OCI-M2 (cell line): ENCODE data around the gene TARS3.
"Not testable (repeated sequence)": the region's sequence is repeated elsewhere in the genome, so short reads cannot be mapped to it uniquely, and the experiment has no call there.

Experiments used
- DNase-seq: peaks from one replicate; lab custom pipeline; 2025; ENCODE audit not compliant: unreplicated experiment; lab: John Stamatoyannopoulos, UW

TARS3 gene

DNA sequence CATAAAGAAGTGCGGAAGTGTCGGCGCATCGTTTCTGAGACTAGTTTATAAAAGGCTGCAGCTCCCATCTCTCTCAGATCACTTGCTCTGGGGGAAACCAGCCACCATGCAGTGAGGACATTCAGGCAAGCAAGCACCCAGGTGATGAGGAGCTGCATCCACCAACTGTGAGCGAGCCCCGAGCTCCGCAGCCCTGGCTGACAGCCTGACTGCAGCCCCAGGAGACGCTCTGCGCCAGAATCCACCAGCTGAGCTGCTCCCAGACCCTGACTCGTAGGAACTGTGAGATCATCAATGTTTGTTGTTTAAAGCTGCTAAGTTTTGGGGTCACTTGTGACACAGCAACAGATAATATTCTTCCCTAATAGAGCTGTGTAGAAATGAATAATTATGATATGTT, 67.1 kb downstream of the TARS3 start:
- no peak for DNase-seq

DNA sequence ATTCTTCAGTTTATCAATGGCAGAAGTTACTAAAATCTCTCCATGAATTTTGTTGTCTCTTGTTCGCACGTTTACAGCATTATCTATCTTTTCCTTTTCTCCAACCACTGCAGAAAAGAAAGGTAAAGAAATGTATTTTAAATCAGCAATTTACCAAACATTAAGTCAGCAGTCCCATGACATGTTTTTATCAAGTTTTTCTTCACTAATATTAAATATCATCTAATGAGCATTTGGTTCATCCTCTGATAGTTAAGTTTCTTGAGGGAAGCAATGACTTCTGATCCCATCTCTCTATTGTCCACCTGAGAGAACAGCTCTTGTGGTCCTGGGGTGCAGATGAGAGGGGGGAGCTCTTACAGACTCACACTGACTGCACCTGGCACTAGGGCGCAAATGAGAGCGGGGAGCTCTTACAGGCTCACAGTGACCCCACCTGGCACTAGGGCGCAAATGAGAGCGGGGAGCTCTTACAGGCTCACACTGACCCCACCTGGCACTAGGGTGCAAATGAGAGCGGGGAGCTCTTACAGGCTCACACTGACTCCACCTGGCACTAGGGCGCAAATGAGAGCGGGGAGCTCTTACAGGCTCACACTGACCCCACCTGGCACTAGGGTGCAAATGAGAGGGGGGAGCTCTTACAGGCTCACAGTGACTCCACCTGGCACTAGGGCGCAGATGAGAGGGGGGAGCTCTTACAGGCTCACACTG, 69.5 kb downstream of the TARS3 start:
- not testable (repeated sequence) for DNase-seq

DNA sequence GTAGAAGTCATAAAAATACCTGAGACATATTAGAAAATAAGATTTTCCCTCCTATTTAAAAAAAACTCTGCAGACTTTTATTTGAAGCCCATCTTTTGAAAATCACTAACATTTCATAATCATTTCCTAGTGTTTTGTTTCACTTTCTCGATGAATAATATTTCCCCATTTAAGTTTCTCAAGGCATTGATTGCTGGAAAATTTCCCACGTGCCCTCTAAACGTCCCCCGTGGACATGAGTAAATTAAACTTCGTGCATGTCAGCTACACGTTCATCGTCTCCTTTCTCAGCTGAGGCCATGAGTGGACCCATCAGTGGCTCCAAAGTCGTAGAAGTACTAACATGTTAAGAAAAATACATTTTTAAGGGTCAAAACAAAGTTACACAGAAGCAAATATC, 70.1 kb downstream of the TARS3 start:
- DNase-seq = no peak

DNA sequence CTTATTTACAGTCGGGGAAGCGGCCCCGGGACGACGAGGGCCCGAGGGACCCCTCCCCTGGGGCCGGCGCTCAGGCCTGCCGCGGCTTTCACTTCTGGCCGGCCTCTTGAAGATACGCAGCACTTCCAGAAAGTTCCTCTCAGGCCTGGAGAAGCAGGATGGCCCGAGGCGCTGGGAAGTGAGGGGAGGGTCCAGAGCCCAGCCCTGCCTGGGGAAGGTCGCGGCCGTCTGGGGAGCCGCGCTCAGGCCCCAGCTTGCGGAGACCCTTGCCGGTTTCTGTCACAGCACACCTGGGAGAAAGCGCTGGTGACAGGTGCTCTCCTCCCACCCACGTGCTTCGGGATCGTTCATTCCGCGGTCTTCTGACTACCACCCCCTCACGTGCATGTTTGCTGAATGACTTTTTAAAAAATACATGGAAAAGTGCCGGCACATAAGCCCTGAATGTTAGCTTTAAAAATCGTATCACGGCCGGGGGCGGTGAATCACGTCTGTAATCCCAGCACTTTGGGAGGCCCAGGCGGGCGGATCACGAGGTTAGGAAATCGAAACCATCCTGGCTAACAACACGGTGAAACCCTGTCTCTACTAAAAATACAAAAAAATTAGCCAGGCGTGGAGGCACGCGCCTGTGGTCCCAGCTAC, 71.4 kb downstream of the TARS3 start:
- no peak for DNase-seq

DNA sequence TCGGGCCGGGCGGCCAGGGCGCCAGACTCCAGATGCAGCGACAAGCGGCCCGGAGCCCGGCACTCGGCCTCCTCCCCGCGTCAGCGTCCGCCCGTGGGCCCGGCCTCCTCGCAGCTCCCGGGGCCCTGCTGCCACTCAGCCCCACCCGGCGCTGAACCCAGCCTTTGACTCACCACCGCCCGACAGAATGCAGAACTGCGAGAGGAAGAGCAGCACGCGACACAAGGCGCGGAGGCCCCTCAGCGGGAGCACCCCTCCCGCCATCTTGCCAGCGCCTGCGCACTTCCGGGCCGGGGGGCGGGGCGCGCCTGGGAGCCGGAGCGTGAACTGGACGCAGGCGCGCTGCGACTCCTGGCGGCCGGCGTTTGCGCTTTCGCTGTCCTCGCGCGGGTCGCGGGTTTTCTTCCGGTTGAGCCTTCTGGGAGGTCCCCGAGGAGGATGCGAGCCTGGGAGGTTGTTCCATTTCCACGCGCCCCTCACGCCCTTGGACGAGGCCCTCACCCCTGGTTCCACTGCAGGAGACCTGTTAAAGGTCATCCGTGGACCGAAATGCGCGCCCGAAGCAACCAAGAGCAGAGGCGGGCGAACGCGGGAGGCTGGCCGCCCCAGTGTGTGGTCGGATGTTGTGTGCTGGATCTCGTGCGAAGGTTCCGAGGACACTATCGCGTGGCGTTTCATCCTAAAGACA, 72.0 kb downstream of the TARS3 start, which contains the start of gene TM2D3:
Gene TM2D3 (minus strand): TSS at position 284 of the 688 bp plus-strand sequence. CDS start 20 bp downstream, at position 264.
- peak; percentile 47 for DNase-seq

DNA sequence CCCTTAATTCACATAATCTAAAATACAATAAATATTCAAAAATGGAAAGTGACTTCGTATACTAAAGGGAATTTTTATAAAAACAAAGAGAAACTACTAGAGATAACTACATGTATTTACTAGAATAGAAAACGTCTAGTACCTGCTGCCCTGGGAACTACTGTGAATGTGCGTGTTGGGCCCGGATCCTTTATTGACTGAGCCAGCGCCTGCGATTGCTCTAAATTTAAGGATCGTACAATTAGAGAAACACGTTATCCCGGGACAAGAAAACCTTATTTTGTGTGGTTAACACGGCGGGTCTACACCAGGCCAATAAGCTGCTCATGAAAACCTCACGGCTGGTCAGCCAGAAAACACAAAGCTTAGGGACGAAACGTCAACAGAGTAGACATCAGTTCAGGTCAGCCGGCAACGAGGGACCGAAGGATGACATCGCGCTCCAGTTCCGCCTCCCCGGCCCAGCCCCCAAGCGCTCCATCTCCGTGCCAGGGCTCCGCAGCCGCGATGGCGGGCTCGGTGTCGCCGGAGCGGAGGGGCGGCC, 72.6 kb downstream of the TARS3 start:
- no peak for DNase-seq

DNA sequence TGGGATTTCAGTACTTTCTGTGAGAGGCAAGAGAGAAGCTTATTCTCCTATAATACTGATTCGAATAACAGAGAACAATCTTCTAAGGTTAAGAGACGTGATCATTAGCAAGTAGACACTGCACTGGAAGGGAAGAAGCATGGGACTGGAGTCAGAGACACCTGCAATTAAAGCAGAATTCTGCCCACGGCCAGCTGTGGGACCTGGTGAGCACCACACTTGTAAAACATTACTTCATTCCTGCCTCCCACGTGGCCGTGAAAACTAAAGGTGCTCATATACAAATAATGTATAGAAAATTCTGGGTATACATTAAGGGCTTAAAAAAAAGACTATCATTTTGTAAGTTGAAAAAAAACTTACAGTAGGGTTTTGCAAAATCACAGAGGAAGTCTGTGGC, 74.1 kb downstream of the TARS3 start:
- DNase-seq = no peak

DNA sequence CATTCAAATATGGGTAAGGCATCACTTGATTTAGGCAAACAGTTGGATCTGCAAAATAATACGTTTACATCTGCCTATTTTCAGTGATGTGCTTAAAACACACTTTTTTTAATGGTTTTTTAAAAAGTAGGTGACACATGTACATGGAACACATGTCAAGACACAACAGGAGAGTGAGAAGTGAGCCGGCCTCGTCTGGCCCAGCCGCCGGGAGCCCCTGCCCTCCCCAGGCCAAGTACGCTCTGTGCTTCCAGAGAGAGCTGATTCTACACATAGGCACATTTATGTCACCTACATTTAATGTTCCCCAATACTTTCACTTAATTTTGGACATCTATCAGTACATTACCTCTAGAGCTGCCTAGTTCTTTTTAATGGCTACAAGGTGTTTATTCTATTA, 75.9 kb downstream of the TARS3 start:
- no peak for DNase-seq

DNA sequence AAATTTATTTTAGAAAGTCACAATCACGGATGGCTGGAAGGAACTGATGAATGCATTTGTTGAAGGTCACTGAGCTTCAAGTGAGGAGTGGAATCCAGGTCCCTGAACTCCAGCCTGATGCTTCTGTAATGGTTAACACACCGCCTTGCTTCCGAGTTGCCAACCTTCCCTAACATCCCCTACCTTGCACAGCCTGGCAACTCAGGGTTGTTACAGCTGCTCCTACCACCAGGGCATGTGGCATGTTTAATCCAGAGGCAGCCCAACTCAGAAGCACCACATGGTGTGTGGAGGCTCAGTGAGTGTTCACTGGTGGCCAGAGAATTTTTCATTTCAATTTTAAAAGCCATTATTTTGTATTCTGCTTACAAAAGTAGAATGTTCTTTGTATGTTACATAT, 77.0 kb downstream of the TARS3 start:
- no peak for DNase-seq

DNA sequence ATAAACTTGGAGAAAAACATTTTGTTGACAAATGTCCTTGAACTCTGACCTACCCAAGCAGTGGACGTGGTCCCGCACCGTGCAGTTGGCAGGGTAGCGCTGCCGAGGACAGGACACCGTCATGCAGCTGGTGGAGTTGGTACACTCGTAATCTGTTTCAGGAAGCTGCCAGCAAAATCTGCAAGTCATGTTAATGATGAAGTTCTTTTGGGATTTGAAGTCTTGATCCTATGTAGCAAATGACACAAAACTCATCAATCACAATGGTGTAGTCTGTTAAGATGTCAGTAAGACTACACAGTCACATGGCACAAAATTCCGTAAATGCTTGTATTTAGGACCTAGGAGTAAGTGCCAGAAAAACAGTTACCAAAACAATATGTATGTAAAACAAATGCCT, 77.6 kb downstream of the TARS3 start:
- no peak for DNase-seq

DNA sequence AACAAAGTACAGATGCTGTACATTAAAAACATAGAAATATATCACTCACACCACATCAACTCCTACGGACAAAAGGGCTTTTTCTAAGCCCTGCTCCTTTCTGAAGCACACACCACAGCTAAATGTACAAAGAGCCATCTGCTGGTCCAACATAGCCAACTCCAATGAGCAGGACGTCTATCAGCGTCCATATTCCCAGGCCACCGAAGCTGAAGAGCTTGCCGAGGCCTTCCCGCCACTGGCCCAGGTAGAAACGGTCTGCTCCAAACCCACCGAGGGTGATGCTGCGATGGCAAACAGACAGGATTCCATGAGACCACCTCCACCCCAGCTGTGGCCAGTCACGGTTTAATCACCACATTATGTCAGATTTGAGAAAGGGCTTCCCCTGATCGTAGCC, 81.9 kb downstream of the TARS3 start:
- no peak for DNase-seq

DNA sequence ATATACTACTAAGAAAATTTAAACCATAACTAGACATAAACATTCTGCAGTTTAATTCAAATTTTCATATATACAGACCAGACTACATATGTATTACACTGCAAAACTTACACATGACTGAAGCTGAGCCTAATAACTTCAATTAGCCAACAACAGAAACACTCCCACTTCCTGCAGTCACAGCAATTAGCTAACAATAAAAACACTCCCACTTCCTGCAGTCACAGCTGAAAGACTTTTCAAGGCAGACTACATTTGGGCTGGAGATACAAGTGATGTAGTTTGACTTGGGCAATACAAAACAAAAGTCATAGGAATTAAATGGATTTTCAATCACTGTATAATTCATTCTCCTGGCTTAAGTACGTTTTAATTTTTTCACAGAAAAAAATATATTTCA, 82.4 kb downstream of the TARS3 start:
- no peak for DNase-seq

DNA sequence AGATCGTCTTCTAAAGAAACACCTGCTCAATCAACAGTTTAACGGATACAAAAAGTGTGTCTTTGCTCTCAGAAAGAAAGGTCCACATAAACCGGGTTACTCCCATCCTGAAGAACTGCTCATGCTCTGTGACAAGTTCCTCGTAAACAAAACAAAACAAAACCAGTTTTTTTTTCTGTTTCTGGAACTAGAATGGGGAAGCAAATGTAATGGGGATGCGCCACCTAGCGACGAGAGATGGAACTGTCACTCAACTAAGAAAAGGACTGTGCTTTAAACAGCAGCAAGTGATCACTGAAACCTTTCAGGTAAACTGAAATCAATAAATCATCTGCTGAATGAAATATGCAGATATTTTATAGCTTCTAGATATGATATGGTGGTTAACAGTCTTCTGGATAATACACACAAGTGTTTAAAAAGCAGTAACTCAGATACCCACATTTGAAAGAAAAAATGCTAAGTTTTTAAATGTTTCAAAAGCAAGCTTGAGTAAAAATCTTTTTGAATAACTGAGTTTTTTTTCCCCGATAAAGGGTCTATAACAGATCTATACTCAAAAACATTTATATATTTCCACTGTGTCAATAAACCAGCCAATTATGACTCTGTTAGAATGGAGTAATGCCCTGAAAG, 83.0 kb downstream of the TARS3 start:
- no peak for DNase-seq

DNA sequence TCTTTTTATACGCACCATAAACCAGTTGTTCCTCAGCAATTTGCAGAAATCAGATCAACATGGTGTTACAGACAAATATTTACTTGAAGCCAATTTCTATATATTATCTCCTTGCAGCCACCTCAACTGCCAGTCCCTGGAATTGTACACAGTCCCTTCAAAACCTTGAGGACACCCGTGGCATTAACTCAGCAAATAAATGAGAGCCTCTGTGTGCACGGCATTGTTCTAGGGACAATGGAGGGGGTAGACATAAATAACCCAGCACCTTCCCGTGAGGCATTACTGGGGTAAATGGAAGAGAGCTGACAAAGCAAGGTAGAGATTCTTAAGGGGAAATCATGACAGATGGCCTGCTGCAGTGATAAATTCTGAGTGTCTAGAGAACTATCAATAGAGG, 84.6 kb downstream of the TARS3 start:
- no peak for DNase-seq

DNA sequence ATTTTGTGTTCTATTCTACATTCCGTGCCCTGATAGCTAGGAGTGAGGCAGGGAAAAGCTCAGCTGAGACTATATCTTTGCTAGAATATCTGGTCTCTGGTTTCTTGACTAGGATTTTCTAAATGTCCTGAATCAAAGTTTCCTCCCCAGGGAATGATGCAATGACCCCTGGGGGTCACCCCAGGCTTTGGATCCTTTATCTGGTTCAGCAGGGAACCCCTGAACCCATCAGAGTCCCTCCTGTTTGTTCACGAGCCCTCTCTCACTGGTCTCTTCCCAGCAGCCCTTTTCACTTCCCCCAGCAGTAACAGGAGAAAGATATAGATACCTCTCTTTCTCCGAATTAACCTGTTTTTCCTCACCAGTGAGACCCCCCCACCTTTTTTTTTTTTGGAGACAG, 86.4 kb downstream of the TARS3 start:
- DNase-seq = no peak

DNA sequence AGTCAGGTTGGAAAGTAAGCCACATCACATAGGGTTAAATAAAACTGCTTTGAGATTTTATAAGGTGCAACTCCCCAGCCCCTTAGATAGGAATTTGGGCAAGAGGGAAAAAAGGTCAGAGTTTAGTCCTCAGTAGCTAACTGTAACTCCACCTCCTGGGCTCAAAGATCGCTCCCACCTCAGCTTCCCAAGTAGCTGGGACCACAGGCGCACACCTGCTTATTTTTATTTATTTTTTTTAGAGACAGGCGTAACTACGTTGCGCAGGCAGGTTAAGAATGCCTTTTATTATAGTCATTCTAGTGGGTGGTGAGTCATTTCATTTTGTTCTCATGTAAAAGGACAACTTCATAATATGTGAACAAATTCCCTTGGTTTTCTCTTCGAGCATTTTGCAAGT, 86.8 kb downstream of the TARS3 start:
- DNase-seq = no peak

DNA sequence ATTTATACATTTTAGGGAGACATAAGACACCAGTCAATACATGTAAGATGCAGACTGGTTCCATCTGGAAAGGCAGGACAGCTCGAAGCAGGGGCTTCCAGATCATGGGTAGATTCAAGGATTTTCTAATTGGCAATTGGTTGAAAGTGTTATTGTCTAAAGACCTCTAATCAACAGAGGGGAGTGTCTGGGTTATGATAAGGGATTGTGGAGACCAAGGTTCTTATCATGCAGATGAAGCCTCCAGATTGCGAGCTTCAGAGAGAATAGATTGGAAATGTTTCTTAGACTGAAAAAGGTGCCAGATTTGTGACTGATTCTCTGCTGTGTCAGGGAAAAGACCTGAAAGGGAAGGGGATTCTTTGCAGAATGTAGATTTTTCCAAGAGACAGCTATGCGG, 87.2 kb downstream of the TARS3 start:
- no peak for DNase-seq

DNA sequence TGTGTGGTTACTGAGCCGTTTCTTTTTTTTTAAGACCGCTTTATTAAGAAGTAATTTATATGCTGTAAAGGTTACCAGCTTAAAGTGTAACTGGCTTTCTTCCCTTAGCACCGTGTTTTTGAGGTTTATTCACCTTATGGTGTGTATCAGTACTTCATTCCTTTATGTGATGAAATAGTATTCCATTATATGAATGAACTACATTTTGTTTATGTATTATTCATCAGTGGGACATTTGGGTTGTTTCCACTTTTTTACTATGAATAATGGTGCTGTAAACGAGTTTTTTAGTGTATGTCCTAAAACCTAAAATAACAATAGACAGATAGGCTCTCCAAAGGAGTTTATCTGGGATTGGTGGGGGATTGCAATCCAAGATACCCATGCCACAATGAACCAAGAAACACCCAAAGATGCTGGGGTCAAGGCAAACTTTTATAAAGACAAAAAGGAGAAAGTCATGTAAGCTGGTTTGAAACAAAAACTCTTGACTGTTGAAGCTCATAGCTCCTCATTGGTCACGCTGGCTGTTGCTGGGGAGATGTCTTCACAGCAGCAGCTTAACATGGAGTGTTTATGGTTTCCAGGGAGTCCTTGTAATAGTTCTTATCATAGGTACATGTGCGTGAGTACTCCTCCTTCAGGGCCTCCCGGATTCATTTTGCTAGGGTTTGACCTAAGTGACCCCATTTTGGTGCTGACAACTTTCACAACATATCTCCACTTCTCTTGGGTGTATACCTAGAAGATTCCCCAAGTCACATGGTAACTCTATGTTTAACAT, 88.1 kb downstream of the TARS3 start:
- no peak for DNase-seq

DNA sequence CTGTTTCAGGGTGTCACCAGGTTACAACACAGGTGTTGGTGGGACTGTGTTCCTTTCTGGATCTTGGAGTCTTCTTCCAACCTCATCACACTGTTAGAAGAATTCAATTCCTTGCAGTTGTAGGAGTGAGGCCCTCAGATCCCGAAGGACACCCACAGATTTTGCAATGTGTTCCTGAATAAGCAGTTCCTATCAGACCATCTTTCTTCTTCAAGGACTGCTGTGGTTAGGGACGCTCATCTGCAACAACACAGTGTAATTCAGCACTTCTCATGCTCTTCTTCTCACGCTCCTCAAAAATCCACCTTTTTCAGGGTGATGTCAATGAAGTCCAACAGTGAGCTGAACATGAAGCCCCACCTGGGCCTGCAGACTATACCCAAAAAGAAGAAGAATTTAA, 90.9 kb downstream of the TARS3 start:
- no peak for DNase-seq

DNA sequence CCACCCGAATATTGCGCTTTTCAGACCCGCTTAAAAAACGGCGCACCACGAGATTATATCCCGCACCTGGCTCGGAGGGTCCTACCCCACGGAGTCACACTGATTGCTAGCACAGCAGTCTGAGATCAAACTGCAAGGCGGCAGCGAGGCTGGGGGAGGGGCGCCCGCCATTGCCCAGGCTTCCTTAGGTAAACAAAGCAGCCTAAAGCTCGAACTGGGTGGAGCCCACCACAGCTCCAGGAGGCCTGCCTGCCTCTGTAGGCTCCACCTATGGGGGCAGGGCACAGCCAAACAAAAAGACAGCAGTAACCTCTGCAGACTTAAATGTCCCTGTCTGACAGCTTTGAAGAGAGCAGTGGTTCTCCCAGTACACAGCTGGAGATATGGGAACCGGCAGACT, 97.5 kb downstream of the TARS3 start:
- not testable (repeated sequence) for DNase-seq

DNA sequence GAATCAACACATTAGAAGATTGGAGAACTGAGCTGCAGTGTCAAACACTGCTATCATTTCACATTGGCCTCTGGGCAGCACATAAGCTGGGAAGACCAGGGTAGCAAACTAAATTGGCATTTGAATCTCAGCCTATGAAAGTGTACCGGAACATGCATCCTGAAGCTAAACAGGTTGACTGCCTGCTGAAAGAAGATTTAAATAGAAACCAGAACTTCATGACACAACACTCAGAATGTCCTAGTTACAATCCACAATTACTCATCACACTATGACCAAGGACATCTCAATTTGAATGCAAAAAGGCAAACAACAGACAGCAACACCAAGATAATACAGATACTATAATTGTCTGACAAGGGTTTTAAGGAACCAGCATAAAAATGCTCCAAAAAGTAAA, 98.3 kb downstream of the TARS3 start:
- no peak for DNase-seq
